Measurements from ENCODE around the gene STXBP5.

STXBP5 gene

GRCh38 chr6:147179809-147180208, 24.4 kb upstream of the STXBP5 start:
- DNase-seq = no peak

GRCh38 chr6:147180926-147181325, 23.3 kb upstream of the STXBP5 start:
- DNase-seq = no peak

- no peak for DNase-seq
Measured at GRCh38 chr6:147184379-147184778, 19.8 kb upstream of the STXBP5 start.

DNA sequence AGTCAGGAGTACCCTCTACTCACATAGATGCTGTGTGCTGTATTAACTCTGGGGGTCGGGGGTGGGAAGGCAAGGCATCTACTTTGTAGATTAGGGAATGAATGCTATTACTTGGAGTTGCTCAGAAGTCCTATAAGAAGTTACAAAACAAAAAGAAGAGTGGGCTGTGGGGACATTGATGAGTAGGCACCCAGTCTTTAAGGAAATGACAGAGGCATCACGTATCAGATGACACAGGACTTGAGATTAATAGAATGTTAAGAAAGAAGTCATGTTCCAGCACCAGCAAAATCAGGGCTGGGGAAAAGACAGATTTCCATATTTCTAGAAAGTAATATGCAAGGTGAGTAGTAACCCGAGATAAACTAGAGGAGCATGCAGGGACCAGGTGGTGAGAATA, 19.0 kb upstream of the STXBP5 start:
- no peak for DNase-seq

DNA sequence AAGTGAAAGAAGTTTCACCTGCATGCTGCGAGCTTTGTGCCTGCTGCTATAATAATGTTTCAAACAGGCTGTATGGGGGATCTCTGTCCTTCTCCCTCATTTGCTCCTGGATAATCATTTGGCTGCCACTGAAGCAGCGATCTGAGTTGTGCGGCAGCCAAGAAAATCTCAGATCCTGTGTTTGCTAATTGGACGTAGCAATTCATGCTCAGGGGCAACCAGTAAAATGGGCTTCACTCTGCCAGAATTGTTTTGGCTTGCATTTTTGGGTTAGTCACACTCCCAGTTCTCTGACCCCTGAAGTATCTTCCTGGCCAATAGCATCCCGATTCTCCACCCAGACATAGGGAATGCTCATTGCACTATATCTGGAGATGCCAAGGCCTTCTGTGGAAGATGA, 13.7 kb upstream of the STXBP5 start:
- no peak for DNase-seq

DNA sequence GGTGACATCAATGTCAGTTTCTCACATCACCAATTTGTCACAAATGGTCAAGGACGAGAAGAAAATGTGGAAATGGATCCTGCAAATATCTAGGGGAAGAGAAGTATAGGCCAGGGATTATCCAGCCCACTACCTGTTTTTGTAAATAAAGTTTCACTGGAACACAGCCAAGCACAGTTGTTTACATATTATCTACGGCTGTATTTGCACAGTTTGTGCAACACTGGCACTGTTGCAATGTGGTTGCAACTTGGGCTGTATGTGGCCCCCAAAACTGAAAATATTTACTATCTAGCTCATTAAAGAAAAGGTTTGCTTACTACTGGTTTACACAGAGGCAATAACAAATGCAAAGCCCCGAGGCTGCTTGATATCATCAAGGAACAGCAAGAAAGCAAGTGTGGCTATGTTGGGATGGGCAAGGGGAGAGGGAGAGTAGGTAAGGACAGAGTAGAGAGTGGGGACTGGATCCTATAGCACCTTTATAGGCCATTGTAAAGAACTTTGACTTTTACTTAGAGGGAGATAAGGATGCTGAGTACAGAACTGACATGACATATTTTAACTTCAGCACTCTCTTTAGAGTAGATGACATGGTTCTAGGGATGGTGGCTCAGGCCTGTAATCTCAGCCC, 11.8 kb upstream of the STXBP5 start:
- DNase-seq = no peak

GRCh38 chr6:147194652-147195411, 9.4 kb upstream of the STXBP5 start:
- peak; percentile 40 for DNase-seq

DNA sequence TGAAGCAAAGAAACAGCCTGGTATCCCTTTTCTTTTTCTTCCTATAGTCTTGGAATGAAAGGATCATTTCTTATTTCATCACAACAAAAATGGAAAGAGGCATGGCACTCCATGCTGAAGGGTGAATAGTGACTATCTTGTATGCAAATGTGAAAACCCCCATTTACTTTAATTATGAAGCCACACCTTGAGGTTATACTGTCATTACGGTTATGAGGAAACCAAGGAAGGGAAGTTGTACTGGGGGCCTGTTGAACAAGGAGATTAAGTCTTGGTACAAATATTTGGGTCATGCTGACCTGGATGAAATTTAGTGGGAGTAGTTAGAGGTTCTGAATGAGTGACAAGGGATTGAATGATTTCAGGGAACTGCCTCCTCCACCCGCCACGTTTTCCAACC, 8.7 kb upstream of the STXBP5 start:
- no peak for DNase-seq

DNA sequence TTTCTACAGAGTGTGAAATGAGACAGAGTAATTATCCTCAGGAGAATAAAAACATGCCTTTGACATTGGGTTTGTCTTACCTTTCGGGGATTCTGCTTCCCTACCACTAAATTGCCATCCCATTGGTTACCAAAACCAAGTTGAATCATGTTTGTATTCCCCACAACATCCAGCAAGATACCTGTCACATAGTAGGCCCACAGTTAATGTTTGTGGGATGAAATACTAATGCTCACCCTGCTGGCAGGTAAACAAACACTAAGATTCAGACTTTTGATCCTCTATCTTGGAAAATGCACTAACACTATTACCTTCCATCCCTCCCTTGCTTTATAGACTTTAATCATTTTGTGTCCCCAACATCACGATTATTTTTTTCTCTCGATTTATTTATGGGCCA, 8.2 kb upstream of the STXBP5 start:
- DNase-seq = no peak

GRCh38 chr6:147200711-147201110, 3.5 kb upstream of the STXBP5 start:
- no peak for DNase-seq

- peak; percentile 57 for DNase-seq
Measured at GRCh38 chr6:147201885-147202515, 2.2 kb upstream of the STXBP5 start.

DNA sequence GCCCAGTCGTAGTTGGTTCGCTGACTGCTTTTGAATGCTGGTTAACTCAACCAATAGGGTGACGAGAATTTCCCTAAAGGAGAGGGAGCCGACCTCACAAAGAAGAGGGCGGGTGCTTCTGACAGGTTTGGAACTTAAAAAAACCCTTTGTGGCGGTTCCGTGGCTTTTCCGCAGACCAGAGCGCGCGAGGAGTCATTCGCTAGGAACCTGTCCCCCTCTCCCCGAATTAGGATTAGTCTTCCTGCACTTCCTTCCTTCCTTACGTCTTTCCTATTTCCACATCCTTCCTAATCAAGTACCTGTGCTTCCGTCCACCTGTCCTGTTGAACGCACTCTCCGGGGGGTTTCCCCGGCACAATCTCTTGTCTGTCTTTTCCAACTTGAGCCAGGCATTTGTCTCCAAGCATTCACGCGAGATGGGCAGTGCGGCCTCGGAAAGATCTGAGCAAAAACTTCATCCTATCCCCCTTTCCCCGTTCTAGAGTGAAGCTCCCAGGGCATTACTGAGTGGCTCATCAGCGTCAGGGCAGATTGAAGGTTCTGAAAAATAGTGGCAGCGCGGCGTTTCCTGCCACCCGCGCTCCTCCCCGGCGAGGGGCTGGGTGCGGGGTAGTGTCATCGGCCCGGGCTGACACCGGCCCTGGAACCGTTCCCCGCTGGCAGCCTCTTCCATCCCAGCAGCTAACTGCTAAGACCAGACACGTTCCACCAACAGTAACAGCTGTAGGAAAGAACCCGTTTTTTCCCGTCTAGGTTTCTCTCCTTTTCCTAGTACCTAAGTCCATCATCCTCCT, 1.5 kb upstream of the STXBP5 start:
- DNase-seq = peak; percentile 89

DNA sequence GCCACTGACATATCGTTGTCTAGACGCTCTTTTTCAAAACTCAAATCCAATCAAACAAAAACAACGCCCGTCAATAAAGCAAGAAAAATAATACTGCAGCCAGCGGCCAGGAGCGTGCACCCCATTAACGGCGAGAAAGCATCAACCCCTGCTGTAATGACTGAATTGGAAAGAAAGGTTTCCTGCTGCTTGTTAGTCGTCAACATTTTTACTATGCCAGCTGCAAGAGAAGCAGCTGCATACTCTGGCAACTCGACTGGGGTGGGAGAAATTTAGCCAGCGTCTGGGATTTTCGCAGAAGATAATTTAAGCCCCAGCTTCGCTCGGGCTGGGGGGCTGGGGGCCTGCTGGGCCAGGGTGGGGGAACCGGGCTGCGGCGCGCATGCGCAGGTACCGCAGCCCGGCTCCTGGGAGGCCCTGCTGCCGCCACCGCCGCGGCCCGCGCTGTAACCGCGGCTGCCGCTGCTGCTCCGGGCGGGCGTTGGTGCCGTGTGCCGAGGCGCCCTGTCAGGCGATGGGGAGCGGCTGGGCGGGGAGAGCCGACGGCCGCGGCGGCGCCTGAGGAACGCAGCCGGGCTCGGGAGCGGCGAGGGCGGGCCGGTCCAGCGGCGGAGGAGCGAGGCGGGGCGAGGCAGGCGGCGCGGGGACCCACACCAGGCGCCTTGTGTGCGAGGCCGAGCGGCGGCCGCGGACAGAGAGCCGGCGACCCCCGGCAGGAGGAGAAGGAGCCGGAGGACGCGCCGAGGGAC, 732 bp upstream of the STXBP5 start:
- peak; percentile 74 for DNase-seq

DNA sequence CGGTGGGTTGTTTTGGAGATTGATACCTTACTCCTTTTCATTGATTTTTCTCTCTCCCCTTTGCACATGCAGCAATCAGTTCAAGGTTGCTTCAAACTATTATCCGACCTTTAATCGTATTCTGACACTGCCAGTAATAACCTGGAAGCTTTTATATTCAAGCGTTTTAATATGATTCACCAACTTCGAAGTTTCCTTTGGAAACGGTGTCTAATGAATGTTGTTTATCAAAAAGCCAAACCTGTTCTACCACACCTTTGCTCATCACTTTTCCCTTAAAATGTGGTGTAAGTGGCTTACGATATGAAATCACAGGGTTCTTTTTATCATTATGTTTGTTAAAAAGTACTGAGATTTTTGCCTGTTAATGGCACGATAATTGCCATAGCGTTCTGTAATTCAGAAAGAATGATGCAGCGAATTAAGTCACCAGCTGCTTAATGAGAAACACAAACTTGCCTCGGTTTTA, 660 bp downstream of the STXBP5 start:
- no peak for DNase-seq

DNA sequence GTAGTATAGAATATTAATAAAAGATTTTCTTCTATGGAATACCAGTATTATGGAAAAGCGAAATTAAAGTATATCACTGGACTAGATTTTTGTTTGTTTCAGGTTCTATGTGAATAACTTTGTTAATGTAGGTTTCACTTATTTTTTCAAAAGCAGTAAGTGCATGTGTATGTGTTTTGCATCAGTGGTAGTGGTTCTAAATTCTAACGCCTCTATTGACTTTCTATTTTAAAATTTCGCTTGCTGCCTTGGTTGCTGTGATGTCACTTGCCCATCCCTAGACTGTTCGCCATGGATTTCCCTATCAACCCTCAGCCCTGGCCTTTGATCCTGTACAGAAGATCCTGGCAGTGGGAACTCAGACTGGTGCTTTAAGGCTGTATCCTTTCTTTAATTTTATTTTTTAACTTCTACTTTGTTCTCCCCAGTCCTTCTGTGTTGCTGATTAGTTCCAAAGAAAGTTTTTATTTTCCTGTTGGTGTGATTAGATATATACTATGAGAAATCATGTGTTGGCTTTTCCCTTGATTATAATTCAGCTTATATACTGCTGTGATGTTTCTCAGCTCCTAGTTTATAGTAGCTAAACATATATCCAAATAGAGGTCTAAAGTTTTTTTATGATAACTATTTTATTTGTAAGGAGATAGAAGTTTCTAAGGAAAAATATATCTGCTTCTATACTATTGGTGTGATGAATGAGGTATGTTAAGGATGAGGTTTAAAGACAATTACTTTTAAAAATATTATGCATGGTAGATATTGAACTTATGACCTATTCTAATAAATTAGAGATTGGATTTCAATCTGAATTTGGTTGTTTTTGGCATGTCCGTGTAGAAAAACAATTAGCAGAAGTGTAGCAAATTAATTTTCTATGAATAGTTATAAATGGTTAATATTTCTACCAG, 1.7 kb downstream of the STXBP5 start:
- DNase-seq = no peak

GRCh38 chr6:147207351-147207750, 3.1 kb downstream of the STXBP5 start:
- no peak for DNase-seq

DNA sequence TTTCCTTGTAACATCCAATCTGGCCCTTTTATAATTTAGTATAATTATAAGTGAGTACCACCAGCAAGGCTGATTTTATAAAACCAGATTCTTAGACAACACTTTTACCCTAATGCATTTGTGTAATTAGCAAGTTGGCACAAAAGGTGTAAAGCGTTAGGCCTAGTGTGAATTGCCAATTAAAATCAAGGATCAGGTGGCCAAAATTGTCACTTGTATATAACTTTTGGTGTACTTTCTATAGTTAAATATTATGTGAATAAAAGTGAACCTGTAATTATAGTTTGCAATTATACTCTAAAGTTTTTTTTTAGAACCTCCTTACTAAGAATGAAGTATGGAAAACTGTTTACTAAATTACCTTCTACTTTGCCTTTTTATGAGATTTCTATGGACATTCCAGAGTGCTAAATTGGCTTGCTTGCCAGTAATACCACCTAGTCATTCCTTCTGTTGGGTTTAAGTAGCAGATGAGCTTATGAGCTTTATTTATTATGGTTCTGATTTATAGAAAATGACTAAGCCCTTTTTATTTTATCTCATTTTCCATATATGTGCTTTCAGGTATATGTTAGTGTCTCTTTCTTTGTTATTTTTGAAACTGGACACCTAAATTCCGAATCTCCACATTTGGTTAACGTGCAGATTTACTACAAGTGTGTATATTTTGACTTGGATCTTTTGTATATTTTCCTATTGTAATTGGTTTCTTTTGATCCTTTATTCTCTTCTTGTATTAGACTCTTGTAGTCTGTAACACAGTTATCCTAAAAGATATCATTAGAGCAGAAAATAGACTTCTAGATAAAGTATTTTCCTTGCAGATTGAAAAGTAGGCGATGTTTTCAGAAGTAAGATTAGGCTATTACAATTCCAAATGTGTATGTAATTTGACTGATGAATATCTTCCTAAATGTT, 3.9 kb downstream of the STXBP5 start:
- no peak for DNase-seq

DNA sequence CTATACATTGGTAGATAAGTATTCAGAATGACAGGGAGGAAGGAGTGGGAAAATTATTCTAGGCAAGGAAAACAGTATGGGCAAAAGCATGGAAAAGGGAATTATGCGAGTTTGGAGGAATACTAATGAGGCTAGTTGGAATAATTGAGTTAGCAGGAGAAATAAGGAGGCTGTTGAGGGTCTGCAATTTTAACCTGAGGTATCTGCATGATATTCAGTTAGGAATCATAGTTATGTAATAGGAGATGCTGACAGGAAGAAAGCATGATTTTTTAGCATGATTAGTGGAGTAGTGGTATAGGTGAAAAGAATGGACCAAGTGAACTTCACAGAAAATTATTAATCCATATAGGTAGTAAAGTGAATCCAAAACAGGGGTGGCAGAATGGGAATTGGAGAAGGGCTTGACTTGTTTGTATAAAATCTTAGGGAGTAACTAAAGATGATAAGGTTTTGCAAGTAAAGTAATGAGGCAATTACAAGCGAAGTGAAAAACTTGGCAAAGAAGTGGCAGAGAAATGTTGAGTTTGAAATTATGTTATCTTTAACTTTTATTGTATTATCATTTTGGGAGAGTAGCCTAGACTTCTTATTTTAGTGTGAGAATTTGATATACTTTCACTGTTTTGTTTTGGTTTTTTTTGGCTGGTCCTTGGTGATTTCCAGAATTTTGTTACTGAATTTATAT, 5.7 kb downstream of the STXBP5 start:
- no peak for DNase-seq

- DNase-seq = no peak
Measured at GRCh38 chr6:147211349-147211748, 7.1 kb downstream of the STXBP5 start.

- DNase-seq = no peak
Measured at GRCh38 chr6:147211831-147212230, 7.6 kb downstream of the STXBP5 start.
